HG03066 (cell line): ENCODE data around the gene MBP.

ENCODE experiments used
- ATAC-seq: cut with Tn5 transposase; IDR thresholded peaks from one replicate; pipeline ENCODE4 v1.9.1; 2021; ENCODE audit warnings: low read depth; ENCODE audit not compliant: unreplicated experiment

Gene MBP

DNA sequence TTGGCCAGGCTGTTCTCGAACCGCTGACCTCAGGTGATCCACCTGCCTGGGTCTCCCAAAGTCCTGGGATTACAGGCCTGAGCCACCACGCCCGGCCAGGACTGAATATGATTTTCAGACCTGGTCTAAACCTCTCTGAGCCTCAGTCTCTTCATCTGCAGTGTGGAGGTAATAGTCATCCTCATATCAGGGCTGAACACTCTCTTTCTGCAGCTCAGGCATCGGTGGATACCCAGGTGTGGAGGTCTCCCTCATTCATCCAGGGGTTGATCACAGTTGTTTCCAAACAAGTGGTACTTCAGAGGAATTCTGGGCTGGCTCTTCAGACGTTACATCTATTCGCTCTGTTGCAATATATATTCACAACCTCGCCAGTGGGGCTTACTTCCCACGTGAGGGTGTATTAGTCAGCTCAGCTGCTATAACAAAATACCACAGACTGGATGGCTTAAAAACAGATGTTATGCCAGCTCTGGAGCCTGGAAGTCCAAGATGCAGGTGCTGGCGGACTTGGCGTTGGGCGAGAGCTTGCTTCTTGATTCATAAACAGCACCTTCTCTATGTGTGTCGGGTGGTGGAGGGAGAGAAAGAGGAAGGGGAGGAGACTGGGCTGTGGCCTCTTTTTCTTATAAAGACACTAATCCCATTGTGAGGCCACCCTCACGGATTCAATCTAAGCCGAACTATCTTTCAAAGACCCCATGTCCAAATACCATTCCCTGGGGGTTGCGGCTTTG, 2.9 kb upstream of the MBP start:
- no peak for ATAC-seq

DNA sequence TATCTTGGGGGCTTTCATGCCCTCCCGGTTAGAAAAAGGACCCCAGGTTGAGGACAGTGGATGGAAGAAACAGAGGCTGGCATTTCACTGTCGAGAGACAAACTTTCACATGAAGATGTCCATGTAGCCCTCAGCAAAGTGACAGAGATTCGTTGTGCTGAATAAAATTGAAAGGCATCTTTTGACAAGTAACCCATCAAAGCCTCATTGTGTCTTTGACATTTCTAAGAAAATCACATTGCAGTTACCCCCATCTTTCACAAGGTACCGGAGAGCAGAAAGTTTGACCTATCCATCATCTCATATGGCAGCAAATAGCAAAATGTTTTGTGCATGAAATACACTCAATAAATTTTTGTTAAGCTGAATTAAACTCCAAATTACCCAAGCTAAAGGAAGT, 2.0 kb upstream of the MBP start:
- ATAC-seq = no peak

DNA sequence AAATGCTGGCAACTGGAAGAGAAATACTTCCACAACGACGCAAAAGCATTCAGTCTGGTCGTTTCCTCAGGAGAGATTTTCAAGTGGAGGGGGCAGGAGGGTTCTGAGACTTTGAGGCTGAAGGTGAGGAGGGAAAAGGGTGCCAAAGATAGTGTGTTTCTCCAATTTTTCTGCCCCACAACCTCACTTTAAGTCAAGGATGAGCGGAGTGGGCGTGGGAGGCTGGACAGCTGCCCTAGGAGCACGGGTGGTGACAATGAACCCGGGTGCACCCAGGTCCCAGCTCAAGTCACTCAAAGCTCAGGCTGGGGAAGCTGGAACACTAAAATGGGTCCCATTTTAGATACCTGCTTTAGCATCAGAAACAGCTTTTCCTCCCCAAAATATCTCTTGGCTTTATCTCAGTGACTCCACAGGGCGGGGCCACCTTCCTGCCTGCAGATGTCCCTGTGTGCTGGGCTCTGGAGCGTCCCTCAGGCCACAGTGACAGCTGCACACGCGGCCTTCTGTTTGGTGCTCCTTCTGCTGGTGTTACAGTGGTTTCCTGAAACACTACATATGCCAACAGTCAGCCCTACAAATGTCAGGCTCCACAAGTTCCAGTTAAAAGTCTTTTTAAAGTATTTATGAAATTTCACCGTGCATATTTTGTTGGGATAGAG, 1.4 kb upstream of the MBP start:
- ATAC-seq = no peak

DNA sequence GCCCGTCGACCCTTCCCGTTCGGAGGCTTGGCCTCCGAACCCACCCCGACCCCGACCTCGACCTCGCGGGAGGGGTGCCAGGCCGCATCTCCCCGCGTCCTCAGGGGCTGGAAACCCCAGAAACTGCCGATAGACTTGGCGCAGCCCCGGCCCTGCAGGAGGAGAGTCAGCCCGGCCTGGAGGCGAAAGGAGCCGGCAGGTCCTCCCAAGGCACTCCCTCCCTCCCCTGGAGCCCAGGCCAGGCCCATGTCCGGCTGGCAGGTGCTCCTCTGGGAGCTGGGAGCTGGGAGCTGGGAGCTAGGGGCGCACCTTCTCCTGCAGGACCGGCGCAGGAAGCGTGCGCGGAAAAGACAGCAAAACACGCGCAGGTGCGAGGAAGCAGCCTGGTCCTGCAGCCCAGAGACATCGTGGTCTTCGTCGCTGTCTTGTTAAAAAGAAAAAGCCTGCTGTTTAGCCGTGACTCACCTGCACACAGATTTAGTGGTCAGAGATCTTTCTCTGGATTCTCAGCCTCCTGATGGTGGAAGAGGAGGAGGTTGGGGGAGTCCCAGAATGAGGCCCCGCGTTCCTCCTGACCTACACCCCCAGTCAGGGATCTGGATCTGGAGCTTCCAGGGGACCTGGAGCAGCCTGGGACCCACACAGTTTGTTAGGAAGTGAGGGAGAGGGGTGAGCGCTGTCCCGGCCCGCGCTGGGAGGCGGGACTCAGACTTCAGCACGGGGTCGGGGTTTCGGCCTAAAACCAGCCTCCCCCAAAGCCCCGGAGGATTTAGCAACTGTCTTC, 660 bp upstream of the MBP start:
- ATAC-seq = no peak

DNA sequence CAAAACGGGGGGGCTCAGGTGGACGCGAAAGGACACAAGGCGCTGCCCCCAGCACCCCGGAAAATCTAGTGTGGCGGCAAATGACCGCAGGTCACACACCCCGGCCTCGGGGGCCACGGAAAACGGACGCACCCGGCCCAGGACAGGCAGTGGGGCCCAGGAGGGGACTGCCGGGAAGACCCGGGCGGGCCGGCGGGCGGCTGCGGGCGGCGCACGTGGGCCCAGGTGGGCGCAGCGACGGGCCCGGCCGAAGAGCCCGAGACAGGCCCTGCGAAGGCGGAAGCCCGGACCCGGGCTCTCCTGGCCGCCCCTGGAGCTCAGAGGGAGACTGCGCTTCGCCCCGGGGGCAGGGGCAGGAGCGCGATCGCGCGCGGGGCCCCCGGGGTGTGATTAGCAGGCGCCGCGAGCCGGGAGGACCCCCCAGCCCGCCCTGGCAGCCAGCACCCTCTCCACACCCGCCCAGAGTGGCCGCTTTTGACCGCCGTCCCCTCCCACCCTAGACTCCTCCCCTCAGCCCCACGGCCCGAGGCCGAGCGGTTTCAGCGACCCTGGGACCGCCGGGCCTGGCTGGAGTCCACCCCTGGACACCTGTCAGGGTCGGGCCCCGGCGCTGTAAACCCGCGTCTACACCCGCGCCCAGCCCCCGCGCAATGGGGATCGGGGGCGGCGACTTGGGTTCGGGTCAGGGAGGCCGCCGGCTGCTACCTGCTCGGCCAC, 773 bp downstream of the MBP start:
- ATAC-seq = peak; percentile 46

DNA sequence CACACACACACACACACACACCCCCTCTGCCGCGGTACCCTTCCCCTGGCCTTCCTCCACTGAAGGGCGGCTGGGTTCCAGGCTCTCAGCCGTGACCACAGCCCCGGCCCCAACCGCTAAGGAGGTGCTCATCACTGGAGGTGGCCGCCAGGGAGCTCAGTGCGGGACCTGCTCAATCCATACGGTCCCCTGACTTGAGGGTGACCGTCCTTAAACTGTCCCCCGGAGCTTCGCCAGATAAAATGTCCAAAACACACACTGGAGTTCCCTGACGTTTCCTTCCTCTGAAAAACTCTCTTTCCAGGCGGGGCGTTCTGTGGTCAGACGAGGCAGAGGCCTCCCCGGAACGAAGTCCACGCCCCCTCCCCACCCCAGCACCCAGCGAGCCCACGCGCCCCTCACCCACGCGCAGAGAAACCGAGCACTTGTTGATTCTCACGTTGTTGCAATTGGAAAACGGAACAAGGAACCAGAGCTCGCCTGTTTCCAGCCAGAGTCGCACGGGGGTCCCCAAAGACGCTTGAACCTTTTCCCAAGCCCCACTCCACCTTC, 1.4 kb downstream of the MBP start:
- ATAC-seq = no peak

DNA sequence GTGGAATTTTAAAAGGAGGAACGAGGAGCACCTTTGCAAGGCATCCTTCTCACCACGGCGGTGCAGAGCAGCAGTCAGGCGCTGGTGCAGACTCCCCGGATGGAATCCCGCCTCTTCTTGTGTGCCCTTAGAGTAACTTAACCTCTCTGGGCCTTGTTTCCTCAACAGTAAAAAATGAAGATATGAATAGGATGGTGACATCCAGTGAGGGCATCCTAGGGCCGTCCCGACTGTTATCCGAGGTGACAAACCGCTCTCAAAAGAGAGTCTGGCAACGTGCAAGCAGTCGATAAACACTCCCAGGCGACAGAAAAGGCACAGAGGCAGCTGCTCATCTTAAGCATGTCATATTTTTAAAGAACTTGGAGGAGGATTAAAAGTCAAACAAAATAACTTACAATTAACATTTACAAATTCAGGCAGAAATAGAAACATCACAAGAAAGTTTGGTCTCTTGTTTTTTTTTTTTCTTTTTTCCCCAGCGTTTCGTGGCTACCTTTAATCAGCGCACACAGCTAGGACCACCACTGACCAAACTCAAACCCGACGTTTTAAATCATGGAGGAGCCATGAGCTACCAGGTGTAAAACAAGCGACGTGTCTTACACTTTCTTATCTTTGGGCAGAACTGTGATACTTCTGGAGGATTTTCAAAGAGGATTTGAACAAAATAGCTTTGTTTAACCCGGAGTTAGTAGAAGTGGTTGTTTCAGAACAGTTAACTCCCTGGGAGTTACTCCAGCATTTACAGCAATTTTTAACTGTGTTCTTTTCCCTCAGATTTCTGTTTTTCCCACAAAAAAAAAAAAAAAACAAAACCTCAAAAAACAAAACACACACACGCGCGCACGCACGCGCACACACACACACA, 2.1 kb downstream of the MBP start:
- no peak for ATAC-seq

DNA sequence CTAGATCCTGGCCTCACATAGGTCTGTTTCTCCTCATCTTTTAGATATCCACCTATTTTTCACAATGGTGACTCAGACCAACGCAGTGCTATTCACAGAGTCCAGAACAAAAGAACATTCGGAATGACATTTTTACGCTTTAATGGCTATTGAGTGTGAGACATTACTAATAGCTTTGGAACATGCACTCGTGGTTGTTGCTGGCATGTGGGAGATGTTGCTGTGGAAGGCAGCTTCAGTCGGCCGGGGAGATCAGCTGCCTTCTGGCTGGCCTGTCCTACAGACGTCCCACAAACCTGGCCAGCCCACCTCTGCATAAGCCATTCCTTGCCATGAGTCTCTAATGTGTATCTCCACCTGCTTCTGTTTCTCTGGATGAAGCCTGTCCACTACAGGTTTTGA, 3.4 kb downstream of the MBP start:
- ATAC-seq = no peak

DNA sequence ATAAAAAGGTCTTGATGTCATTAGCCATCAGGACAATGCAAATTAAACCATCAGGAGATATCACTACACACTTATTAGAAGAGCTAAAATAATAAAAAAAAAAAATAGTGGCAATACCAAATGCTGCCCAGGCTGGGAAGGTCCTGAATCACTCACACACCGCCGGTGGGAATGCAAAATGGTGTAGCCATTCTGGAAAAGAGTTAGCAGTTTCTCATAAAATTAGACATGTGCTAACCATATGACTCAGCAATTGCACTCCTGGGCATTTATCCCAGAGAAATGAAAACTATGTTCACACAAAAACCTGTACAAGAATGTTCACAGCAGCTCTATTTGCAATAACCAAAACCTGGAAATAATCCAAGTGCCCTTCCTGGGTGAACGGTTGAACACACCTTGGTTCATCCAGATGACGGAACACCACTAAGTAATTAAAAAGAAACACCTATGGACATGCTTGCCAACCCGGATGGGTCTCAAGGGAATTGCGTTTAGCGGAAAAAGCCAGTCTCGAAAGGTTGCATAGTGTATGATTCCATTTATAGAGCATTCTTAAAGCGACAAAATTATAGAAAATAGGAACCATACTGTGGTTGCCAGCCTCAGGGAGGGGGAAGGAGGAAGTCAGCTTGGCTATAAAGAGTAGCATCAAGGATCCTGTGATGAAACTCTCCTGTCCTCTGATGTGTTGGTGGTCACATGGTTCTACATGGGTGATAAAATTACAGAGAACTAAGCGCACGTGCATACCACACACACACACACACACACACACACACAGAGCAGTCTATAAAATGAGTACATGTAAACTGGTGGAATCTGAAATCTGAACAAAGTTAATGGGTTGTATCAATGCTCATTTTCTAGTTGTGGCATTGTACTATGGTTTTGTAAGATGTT, 4.6 kb downstream of the MBP start:
- no peak for ATAC-seq

DNA sequence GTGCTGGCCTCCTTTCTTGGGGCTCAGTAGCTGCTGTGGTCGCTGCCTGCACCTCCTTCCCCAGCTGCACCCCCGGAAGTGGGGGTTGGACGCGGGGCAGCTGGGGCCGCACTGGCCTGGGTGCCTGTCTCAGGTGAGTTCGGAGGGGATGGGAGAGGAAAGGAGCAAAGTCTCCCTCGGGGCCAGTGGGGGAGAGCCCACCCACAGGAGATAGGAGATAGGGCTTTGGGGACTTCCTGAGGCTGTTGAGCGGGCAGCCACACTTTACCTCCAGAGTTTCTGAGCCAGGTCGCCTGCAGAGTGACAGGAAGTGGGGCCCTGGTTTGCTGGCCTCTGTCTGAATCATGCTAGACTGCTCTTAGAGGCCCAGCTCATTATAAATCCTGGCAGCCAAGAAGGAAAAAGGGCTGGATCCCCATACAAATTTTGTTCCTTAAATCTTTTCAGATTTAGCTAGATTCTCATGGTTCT, 8.1 kb downstream of the MBP start:
- ATAC-seq = peak; percentile 55

DNA sequence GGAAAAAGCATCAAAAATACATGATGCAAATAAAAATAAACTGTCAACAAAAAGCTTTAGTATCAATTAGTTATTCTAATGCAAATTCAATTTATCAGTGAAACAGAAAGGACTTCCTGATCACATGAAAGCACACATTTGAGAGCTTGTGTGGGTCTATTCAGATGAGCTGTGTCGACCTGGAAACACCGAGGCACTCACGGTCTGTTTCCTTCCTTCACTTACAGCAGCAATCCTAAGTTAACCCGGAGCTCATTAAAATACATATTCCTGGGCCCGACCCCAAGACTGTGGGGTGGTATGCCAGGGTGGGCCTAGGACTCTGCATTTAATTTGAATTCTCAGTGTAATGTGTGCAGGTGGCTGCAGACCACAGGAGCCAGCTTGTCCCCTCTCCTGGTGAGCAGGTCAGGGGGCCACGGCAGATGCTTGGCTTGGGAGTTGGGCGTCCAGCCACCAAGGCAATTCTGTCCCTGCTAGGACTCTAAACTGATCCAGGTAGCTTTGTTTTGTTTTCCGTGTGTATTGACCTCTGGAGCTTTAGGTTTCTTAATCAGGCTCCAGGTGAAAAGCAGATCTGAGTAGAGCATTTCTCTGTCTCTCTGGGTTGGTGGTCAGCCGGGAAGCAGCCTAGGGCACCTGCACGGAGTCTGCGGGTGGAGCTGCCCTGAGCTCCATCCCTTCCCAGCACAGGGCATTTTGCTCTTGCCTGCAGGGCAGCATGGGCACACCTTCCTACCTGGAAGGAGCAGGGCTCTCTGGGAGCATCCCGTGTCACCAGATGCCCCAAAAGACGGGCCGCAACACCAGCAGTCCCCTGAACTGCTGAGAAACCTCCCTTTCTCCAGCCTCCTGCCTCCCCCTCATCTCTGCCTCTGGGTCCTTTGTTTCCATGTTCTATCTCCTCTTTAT, 9.0 kb downstream of the MBP start:
- no peak for ATAC-seq

DNA sequence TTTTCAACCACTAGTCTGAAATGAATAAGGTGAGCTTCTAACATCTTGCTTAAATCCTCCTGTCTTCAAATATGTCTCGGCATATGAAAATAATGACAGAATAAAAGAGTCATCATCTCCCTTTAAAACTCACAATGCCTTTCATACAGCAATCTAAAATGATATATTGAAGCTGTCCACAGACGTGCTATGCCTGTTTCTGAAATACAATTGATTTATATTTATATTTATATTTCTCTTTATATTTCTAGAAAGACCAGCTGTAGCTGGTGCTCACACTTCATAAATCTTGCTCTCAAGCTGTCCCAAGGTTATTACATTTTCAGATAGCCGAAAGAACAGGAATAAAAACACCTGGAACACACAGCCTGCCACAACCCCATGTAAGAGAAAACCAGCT, 11.1 kb downstream of the MBP start:
- no peak for ATAC-seq

DNA sequence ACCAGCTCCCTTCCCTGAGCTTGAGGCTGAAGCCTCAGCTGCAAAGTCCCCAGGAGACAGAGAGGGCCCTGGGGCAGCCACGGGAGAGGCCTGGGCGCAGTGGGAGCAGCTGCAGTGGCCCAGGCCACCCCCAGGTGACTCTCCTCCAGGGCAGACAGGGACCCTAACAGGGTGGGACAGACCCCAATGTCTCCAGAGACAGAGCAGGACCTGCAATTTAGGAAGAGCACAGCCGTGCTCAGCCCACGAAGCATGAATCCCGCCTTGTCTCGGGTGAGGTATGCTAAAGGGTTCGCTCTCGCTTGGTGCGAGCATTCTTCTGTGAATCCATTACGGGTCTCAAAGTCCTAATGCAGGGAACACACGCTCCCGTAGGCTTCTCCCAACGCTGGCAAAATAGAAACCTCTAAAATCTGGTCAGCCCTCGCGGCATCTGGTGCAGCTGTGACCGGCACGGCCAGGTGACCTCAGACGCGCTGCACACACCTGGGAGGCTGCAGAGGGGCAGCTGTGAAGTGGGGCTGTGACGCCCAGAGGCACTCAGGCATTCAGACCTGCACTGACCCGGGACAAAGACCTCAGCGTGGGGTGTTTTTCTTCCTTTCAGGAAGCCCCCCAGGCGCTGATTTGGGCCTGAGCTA, 12.6 kb downstream of the MBP start:
- ATAC-seq = no peak

DNA sequence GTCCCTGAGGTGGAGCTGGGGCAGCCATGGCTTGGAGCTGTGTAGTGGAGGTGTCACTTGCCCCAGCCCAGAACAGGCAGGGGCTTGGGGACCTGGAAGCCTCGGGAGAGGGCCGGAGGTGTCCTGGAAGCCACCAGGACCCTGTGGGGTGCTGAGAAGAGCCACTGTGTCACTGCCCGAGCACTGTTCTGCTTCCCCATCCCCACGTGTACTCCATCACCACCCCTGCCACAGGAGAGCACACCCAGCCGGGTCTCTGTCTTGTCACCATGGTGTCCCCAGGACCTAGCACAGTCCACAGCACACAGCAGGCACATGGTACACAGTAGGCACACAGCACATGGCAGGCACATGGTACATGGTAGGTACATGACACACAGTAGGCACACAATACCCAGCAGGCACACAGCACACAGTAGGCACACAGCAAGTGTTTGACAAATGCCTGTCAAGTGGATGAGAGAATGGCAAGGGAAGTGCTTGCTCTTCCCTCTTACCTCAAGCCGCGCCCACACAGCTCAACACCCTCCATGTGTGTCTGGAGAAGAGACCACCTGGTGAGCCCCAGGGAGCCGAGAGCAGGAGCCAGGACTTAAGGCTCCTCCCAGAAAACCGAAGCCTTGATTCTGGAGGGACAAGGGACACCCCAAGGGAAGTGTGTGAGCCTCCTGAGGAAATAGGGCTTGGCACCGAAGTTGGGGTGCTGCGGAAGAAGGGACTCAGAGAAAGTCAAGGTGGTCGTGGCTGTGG, 13.3 kb downstream of the MBP start:
- ATAC-seq = no peak

DNA sequence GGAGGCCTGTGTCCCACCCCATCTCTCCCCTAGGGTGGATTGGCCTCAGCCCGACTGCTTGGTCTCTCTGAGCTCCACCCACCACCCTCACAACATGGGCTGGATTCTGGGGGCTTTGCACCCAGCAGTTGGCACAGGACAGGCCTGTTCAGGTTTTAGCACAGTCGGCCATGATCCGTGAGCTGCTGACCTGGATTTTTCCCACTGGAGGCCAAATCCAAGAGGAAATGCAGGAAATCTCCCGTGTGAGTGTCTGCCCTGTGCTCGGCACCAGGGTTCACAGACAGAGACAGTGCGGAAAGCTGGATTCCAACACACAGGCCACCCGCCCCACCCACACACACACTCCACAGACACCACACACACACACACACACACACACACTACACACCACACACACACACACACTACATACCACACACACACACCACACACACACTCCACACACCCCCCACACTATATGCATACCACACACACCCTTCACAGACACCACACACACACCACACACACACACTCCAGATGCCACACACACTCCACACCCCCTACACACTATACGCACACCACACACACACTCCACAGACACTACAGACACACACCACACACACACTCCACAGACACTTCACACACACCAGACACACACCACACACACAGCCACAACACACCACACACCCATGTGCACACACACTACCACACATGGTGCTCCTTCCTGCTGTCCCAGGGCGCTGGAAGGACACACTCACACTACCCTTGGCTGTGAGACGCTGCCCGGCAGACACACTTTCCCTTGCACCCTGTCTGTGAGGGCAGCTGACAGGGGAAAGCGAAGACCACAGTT, 14.1 kb downstream of the MBP start:
- ATAC-seq = no peak
